ENCODE data around the gene MTR.

Gene MTR

GRCh38 chr1:236864211-236864610 lies 69.1 kb downstream of the MTR start:
- DNase-seq (ENCODE audit: low read depth in 2 of 2): no peak

GRCh38 chr1:236864996-236865817 lies 70.1 kb downstream of the MTR start:
- no peak for DNase-seq (ENCODE audit: low read depth in 2 of 2)

GRCh38 chr1:236865818-236866155 lies 70.7 kb downstream of the MTR start:
- no peak for DNase-seq (ENCODE audit: low read depth in 2 of 2)

- DNase-seq (ENCODE audit: low read depth in 2 of 2): peak; percentile 3 to 8
Measured at GRCh38 chr1:236868625-236869467, 73.8 kb downstream of the MTR start.

GRCh38 chr1:236869911-236870310 lies 74.8 kb downstream of the MTR start:
- DNase-seq (ENCODE audit: low read depth in 2 of 2): no peak

GRCh38 chr1:236870721-236871120 lies 75.6 kb downstream of the MTR start:
- no peak for DNase-seq (ENCODE audit: low read depth in 2 of 2)

- DNase-seq (ENCODE audit: low read depth in 2 of 2): no peak
Measured at GRCh38 chr1:236872075-236872666, 77.1 kb downstream of the MTR start.

GRCh38 chr1:236875975-236876374 lies 80.9 kb downstream of the MTR start:
- no peak for DNase-seq (ENCODE audit: low read depth in 2 of 2)

- DNase-seq (ENCODE audit: low read depth in 2 of 2): no peak
Measured at GRCh38 chr1:236877661-236878060, 82.6 kb downstream of the MTR start.

GRCh38 chr1:236880209-236880608 lies 85.1 kb downstream of the MTR start:
- DNase-seq (ENCODE audit: low read depth in 2 of 2): no peak

GRCh38 chr1:236882678-236883077 lies 87.6 kb downstream of the MTR start:
- DNase-seq (ENCODE audit: low read depth in 2 of 2): no peak

GRCh38 chr1:236886199-236886598 lies 91.1 kb downstream of the MTR start:
- DNase-seq (ENCODE audit: low read depth in 2 of 2): no peak

GRCh38 chr1:236887081-236887480 lies 92.0 kb downstream of the MTR start:
- DNase-seq (ENCODE audit: low read depth in 2 of 2): no peak

- no peak for DNase-seq (ENCODE audit: low read depth in 2 of 2)
Measured at GRCh38 chr1:236888126-236888525, 93.0 kb downstream of the MTR start.

- no peak for DNase-seq (ENCODE audit: low read depth in 2 of 2)
Measured at GRCh38 chr1:236888903-236889302, 93.8 kb downstream of the MTR start.

GRCh38 chr1:236890152-236891056 lies 95.3 kb downstream of the MTR start:
- DNase-seq (ENCODE audit: low read depth in 2 of 2): no peak

- no peak for DNase-seq (ENCODE audit: low read depth in 2 of 2)
Measured at GRCh38 chr1:236893626-236894545, 98.8 kb downstream of the MTR start.

- DNase-seq (ENCODE audit: low read depth in 2 of 2): no peak
Measured at GRCh38 chr1:236895665-236896387, 100.7 kb downstream of the MTR start.

- no peak for DNase-seq (ENCODE audit: low read depth in 2 of 2)
Measured at GRCh38 chr1:236896716-236897115, 101.6 kb downstream of the MTR start.

Measured in stimulated activated CD8-positive, alpha-beta memory T cell treated with anti-CD3 and anti-CD28 coated beads, Interleukin-2, amount 100 ng/mL, for 48 hours (primary cell).